NCI-H345 (cell line): ENCODE measurements around the gene BIRC6.
"Not testable (repeated sequence)": the region's sequence is repeated elsewhere in the genome, so short reads cannot be mapped to it uniquely, and the experiment has no call there.

ENCODE experiments used
- DNase-seq: peaks from one replicate; lab custom pipeline; 2025; lab: John Stamatoyannopoulos, UW

BIRC6 gene

DNA sequence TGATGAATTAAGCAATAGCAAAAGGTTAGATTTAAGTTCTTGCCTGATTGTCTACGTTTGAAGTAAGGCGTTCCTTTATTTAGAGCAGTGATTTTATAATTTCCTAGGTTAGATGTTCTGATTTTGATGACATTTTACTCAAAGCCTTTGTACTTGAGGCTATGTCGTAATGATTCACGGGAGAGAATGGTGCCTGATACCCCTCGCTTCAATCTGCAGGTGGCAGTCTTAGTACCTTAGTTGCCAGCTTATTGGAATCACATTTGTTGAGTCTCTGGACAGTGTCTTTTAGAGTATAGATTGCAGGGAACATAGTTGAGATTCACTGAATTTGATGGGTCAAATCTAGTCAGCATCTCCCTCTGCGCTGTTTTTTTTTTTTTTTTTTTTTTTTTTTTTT lies 89.5 kb downstream of the BIRC6 start:
- DNase-seq: no peak

DNA sequence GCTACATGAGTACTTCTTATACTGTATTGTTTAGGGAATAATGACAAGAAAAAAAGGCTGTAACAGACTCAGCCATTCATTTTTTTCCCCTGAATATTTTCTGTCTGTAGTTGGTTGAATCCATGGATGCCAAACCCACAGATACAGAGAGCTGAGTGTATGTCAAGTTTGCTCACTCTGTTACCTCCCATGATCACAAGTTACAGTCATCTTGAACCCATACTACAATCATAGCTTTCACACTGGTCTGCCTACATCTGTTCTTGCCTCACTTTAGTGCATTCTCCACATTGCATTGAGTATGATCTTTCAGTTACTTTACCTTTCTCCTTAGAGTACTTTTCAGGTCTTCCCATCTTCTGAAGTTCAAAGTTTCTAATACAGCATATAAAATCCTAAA lies 94.0 kb downstream of the BIRC6 start:
- no peak for DNase-seq

DNA sequence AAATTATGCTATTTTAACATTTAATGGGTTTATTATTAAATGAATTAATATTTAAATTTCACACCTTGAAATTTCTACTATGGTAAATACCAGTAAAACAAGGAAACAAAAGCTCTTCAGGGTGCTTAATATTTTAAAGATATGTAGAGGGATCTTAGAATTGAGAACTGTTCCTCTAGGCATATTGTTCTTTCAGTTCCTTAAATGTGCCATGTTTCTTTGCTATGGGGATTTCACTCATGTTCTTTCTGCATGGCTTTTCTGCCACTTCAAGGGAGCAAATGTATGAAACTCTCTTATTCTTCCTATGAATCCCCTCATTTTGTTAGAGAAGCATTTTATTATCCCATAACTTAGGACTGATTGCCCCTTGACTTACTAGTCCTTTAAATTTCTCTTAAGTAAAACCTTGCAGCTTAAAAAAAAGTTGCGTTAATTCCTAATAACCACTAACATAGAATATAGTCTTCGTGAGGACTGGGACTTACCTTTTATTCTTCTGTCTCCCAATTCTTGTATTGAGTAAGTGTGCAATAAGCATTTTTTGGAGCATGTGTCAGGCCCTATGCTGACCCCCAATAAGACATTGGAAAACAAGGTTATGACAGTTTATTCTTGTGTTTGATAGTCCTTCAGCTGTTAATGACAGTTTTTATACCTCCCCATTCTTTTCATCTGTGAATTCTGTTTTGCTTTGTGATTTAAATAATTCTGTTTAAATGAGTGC lies 95.7 kb downstream of the BIRC6 start:
- no peak for DNase-seq

DNA sequence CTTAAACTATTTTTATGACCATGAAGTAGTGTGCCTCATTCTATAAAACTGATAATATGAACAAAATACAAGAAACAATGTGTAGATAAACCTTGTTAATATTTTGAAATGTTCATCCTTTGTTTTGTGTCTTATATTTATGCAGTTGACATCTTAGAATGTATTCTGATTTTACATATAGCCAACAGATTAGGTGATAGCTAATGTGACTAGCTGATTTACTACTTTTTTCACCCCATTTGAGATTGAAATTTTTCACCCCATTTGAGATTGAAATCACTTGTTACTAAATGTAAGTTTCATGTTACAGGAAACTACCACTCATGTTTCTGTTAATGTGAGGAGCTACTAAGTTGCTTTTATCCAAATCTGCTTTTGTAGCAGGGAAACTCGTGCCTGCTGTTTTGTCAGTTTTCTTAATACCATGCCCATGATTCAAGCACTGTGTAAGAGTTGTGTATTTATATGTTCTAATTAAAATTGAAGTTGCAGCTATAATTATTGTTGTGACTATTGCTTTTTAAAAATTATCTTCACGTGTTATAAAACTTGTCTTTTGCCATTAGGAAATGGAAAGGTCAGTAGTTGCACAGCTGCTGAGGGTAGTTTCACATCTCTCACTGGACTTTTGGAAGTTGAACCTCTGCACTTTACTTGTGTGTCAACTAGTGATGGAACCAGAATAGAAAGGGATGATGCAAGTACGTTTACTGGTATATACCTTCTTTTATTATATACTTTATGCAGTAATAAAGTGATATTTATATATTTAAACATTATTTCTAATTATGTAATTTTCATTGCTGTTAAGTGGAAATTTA lies 96.6 kb downstream of the BIRC6 start:
- no peak for DNase-seq

DNA sequence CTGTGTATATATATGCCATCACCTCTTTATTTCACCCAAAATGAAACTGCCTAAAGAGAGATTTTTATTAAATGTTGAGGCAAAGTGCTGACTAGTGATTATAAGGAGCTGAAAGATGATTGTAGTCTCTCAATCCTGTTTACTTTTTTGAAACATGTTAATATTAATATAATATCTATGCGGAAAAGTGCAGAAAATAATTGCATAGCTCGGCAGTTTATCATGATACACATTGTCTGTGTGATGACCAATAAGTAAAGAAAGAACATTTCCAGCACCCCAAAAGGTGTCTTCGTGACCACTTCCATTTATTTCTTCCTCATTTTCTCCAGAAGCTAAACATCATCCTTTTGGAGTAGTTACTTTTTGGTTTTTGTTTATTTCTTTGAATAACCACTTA lies 99.0 kb downstream of the BIRC6 start:
- no peak for DNase-seq

DNA sequence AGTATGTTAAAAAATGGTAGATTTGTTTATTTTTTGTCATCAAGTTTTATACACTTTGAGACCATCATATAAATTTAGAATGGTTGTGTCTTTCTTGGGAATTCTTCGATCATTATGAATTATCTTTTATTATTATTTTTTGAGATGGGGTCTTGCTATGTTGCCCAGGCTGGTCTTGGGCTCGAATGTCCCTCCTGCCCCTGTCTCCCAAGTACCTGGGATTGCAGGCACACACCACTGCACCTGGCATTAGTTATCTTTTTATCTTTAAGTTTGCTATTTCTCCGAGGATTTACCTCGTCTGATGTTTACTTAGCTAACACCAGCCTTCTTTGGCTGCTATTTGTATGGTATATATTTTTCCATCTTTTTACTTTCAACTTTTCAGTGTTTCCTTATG lies 100.0 kb downstream of the BIRC6 start:
- no peak for DNase-seq

DNA sequence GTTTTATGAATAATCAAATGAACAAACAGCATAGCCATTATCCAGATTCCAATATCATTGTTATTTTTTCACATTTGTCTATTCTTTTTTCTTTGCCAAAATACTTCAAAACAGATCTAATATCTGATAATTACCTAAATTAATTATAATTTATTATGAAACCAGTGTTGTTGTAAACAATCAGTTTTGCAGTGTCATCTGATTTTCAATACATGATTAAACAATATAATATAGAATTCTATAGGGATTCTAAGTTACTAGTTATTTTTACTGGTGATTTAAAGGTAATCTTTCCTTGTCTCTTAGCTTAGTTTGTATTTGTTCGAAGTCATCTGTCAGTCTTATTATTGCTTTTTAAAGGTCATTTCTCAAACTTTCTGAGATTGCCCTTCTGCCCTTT lies 101.0 kb downstream of the BIRC6 start:
- DNase-seq: no peak

DNA sequence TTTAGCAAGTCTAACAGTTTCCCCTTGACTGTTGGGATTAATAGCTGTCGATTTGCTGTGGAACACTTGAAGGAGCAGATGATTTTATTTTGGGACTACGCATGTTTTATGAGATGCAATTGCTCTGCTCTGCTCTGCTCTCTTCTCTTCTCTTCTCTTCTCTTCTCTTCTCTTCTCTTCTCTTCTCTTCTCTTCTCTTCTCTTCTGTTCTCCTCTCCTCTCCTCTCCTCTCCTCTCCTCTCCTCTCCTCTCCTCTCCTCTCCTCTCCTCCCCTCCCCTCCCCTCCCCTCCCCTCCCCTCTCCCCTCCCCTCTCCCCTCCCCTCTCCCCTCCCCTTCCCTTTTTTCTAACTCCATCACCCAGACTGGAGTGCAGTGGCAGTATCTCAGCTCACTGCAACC lies 104.0 kb downstream of the BIRC6 start:
- DNase-seq: not testable (repeated sequence)

DNA sequence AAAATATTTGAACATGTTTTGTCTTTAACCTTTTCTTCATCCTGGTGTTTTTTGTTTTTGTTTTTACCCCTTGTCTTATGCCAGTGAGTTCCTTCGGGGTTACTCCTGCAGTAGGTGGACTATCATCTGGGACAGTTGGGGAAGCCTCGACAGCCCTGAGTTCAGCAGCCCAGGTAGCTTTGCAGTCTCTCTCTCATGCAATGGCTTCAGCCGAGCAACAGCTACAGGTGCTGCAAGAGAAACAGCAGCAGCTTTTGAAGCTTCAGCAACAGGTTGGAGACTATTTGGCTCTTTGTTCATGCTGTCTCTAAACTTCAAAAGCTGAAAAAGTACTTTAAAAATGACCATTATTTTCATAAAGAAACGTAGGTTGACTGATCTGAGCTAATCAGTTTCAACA lies 106.3 kb downstream of the BIRC6 start:
- DNase-seq: no peak

DNA sequence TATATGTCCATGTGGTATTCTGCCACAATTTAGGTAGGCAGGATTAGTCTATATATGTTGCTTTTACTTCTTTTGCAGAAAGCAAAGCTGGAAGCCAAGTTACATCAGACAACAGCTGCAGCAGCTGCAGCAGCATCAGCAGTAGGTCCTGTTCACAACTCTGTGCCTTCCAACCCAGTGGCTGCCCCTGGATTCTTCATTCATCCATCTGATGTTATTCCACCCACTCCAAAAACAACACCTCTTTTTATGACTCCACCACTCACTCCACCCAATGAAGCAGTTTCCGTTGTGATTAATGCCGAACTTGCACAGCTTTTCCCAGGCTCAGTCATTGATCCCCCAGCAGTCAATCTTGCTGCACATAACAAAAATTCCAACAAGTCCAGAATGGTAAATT lies 107.6 kb downstream of the BIRC6 start:
- DNase-seq: no peak

DNA sequence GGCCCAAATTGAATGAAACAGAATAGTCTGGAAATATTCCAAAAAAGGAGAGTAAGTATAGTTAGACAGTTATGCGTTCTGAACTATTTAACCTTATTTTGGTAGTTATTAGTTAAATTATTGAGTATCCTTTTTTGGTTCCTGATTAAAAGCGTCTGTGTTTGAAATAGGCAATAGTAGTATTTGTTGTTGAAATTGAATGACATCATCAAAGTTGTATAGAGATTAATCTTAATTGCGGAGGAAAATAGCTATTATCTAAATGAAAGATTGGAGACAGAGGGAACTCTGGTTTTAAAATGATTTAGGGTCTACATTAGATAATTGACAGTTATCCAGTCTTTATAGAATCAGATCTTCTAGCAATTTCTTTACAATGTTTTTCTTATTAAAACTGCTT lies 115.8 kb downstream of the BIRC6 start:
- no peak for DNase-seq

DNA sequence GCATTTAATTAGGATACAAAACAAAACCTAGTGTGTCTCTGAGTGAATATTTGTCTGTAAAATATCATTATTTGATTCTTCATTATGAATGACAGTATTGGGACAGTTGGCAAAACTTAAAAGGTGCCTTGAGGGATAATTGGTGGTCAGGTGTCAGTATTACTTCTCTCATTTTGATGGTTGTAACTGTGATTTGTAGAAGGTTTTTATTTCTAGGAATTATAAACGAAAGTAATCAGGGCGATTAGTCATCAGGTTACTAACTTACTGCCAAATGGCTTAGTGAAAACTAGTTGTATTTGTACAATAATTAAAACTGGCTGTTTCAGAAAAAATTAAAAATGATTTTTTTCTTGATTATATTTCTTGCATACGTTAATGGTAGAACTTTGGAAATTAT lies 117.6 kb downstream of the BIRC6 start:
- DNase-seq: no peak

DNA sequence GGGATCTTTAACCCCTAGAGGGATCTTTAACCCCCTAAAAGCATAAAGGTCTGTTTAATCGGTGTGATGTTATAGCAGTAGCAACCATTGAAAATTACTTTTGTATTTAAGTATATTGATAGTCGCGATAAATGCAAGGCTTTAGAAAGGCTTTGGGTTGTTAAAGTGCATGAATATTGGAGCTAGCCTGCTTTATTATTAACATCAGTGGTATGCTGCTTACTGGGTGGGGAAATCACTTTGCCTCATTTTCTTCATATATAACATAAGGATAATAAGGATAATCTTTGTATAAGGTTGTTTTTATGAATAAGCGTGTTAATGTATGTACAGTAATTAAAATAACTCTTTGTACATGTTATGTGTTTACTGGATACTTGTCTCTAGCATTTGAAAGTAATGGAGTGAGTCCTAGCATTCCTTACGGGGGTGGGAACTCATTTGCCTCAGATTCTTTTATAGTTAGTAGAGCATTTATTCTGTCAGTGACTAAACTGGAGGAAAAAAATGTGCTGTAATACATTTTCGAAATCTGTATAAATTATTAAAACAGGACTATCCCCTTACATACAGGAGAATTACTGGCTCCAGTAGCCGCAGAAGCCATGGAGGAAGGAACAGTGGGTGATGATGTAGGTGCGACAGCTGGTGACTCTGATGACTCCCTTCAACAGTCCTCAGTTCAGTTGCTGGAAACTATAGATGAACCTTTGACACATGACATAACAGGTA lies 122.2 kb downstream of the BIRC6 start:
- no peak for DNase-seq

DNA sequence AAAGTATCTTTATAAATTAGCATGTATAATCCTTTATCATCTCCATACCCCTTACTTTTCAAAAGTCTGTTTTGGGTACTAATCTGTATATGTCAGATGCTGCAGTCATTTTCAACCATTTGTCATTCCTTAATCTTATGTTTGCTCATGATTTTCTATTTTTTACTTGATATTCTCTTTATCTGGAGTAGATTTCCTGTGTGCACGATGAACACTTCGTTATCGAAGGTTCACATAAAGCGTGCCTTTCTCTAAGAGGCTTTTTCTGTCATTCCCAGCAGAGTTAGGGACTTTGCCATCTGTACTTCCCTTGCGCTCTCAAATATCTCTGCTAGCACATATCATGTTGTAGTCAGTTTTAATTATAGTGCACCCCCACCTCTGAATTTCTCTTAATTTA lies 123.2 kb downstream of the BIRC6 start:
- no peak for DNase-seq

DNA sequence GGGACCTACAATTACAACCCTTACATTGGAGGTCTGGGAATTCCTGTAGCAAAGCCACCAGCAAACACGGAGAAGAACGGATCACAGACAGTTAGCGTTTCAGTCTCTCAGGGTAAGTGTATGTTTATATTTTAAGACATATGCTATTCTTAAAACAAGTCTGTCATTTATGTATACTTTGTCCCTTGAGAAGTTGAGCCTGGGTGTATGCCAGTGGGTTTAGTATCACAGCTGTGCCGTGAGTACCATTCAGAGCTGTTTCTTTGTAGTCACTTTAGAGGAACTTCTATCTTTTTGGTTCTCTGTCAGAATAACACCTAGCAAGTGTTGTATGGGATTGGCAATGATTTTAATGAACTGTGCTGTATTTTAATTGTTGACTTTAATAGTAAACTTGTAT lies 125.6 kb downstream of the BIRC6 start:
- no peak for DNase-seq

DNA sequence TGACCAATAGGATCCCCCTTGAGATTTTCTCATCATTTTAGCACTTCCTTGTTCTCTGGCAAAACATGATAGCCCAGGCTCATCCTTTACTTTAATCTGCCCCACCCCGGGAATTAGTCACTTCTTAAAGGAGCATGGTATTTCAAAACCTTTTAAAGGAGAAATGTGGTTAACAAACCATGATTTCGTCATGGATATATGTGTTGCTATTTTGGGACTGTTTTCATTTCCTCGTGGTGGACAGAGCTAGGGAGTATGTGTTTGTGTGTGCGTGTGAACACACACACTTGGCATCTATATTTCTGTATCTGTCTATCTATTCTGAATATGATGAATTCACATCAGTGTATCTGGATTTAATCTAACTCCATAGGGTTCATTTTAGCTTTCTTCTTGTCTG lies 128.1 kb downstream of the BIRC6 start:
- no peak for DNase-seq

DNA sequence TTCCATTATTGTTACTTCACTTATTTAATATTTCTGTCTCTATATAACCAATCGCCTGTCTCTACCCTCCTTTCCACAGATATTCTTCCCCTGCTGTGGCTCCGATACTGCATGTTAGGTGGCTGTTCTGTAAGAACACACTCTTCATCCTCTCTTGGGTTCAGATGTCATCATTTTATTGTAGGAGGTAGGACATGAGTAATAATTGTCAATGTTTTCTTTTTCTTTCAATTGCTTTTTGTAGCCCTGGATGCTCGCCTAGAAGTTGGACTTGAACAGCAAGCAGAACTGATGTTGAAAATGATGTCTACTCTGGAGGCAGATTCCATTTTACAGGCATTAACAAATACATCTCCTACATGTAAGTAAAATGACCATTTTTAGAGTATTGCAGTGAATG lies 128.6 kb downstream of the BIRC6 start:
- DNase-seq: no peak

DNA sequence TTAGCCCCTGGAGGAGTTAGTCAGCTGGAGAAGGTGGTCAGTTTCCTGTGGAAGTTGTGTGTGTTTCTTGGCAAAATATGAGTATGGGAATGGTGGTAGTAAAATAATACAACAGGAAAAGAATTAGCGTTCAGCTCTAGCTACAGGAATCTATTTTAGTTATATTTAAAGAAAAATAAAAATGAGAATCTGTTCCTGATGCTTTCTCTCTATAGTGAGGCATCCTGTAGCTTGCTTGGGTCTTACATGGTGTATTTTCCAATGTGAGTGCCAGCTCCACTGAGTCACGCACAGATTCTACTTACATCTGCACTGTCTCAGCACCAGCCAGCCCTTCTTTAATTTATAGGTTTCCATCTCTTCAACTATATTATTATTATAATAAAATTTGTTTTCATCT lies 132.2 kb downstream of the BIRC6 start:
- DNase-seq: no peak

DNA sequence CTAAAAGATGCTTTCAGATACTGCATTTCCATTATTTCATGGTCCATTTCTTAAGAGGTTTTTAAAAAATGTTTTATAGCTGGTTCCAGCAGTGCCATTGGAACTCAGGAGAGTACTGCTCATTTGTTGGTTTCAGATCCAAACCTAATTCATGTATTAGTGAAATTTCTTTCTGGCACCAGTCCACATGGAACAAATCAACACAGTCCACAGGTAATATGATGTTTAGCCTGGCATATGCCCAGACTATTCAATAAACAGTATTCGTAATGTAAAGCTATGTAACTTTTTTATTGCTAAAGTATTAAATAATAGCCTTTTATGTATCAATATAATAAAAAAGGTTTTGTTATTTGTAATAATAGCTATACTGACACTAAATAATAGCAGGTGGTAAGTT lies 134.5 kb downstream of the BIRC6 start:
- DNase-seq: no peak

DNA sequence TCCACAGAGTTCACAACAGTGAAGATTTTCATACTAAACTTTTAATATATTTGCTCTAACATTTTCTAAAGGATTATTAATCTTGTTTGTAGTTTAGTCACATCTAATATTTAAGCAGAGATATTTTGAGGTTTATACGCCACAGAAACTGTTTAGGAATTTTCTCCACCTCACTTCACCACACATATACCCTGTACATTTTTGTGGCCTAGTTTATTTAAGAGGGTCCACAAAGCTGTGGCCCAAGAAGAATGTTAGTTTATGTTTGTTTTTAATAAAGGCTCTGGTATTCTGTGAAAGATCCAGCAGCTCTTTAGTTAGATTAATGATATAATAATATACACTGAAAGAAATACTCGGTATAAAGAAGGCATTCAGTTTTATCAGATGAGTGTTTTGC lies 138.3 kb downstream of the BIRC6 start:
- DNase-seq: no peak

DNA sequence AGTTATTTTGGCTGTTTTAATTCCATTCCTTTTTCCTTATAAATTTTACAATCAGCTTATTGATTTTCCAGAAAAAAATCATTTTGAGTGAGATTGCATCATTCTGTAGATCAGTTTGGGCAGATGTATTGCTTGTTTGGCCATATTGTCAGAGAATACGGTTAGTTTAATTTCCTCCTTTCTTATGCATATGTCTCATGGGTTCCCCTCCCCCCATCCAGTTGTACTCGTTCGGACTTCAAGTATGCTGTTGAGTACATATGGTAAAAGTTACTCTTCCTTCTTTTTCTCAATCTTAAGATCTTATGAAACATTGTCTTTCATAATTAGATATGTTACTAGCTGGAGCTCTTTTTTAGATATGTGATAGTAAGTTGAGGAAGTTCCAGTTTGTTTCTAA lies 139.8 kb downstream of the BIRC6 start:
- DNase-seq: no peak

DNA sequence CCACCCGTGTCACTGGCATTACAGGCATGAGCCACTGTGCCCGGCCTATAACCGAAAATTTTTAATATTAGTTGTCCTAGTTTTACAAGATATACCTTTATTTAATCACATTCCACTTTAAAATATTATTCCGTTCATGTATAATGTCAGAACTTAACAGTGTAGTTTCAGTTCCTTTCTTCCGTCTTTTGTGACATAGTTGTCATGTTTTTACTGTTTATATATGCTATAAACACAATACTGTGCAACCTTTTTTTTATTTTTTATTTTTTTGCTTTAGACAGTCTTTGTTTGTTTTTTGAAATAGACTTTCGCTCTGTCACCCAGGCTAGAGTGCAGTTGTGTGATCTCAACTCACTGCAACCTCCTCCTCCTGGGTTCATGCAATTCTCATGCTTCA lies 141.5 kb downstream of the BIRC6 start:
- no peak for DNase-seq

DNA sequence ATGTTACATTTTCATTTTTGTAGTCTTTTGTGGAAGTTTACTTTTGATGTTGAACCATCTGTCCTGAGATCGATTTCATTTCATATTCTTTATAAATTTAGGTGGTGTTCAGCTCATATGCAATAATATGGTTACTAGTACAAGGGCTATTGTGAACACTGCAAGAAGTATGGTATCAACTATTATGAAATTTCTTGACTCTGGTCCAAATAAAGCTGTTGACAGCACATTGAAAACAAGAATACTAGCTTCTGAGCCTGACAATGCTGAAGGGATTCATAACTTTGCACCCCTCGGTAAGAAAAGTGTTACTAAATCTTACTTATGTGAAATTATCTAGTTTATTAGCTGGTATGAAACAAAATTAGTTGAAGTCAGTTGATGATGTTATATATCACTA lies 146.1 kb downstream of the BIRC6 start:
- no peak for DNase-seq
